Mesothelial cell of epicardium (in vitro differentiated cells): Measurements from ENCODE around the gene MAPKAPK2. TPM values are rescaled to one million over a fixed set of nuclear protein-coding genes. Genes with fewer than 3 reads are reported as not detected.

ENCODE experiments used
- DNase-seq, 2 experiments: peaks; one replicate each; pipeline ENCODE4 v3.0.0; 2021; ENCODE audit warnings: low spot score in 2 of 2; ENCODE audit not compliant: unreplicated experiment in 2 of 2
- H3K27ac Mint-ChIP-seq: 2 replicates; pipeline ENCODE4 v1.8.0; 2021; ENCODE audit warnings: mixed read lengths
- H3K27me3 Mint-ChIP-seq: 2 replicates; pipeline ENCODE4 v1.8.0; 2021; ENCODE audit warnings: low read depth, mixed read lengths
- H3K36me3 Mint-ChIP-seq: 2 replicates; pipeline ENCODE4 v1.8.0; 2021; ENCODE audit warnings: mixed read lengths
- H3K4me1 Mint-ChIP-seq: 2 replicates; pipeline ENCODE4 v1.8.0; 2021; ENCODE audit warnings: mixed read lengths
- H3K4me3 Mint-ChIP-seq: 2 replicates; pipeline ENCODE4 v1.8.0; 2021; ENCODE audit warnings: mild to moderate bottlenecking, moderate library complexity, mixed read lengths
- H3K9me3 Mint-ChIP-seq: 2 replicates; pipeline ENCODE4 v1.8.0; 2021; ENCODE audit warnings: mixed read lengths
- total RNA-seq: library from RNA; stranded (reverse); gene quantifications from 3 replicates; pipeline ENCODE4 v1.2.1, GENCODE V29; 2021
- TF ChIP-seq, protein P1 (sequence below): fragments of 200-600 bp; sonication (generic); IDR thresholded peaks from one replicate; pipeline ENCODE4 v1.5.0; 2021; ENCODE audit warnings: antibody characterized with exemption; ENCODE audit not compliant: unreplicated experiment

MAPKAPK2 gene
- total RNA-seq, 1 donor from 2014 or later = 60.2 TPM

GRCh38 chr1:206719169-206719839 is 34.6 kb downstream of the MAPKAPK2 start:
- Mint-ChIP-seq H3K4me1 (peaks cover 13% of the 10 kb centered on the region), H3K27me3 (no peaks in the 10 kb centered on the region), H3K36me3 (no peaks in the 10 kb centered on the region), H3K27ac (no peak overlapping the region), H3K9me3 (no peaks in the 10 kb centered on the region), H3K4me3 (no peak overlapping the region)
- TF ChIP-seq, protein P1, sequence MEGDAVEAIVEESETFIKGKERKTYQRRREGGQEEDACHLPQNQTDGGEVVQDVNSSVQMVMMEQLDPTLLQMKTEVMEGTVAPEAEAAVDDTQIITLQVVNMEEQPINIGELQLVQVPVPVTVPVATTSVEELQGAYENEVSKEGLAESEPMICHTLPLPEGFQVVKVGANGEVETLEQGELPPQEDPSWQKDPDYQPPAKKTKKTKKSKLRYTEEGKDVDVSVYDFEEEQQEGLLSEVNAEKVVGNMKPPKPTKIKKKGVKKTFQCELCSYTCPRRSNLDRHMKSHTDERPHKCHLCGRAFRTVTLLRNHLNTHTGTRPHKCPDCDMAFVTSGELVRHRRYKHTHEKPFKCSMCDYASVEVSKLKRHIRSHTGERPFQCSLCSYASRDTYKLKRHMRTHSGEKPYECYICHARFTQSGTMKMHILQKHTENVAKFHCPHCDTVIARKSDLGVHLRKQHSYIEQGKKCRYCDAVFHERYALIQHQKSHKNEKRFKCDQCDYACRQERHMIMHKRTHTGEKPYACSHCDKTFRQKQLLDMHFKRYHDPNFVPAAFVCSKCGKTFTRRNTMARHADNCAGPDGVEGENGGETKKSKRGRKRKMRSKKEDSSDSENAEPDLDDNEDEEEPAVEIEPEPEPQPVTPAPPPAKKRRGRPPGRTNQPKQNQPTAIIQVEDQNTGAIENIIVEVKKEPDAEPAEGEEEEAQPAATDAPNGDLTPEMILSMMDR = no peak
- DNase-seq = no peak

- H3K4me3 Mint-ChIP-seq = no peak overlapping the region
- H3K27ac Mint-ChIP-seq = no peak overlapping the region
- DNase-seq = no peak
Measured at GRCh38 chr1:206721454-206721853, 36.7 kb downstream of the MAPKAPK2 start.

GRCh38 chr1:206722751-206723461 is 38.2 kb downstream of the MAPKAPK2 start:
- H3K27ac Mint-ChIP-seq = no peak overlapping the region

More at GRCh38 chr1:206721454-206721853, 36.7 kb downstream of the MAPKAPK2 start:
- no peaks in the 10 kb centered on the region for H3K36me3 Mint-ChIP-seq
- H3K4me1 Mint-ChIP-seq = peaks cover 7% of the 10 kb centered on the region
- TF ChIP-seq, protein P1 = no peak
- H3K9me3 Mint-ChIP-seq = no peaks in the 10 kb centered on the region
- no peaks in the 10 kb centered on the region for H3K27me3 Mint-ChIP-seq

GRCh38 chr1:206723462-206723804 is 38.7 kb downstream of the MAPKAPK2 start:
- TF ChIP-seq, protein P1 = no peak
- no peak overlapping the region for H3K27ac Mint-ChIP-seq
- H3K4me1 Mint-ChIP-seq = peaks cover 9% of the 10 kb centered on the region
- no peaks in the 10 kb centered on the region for H3K9me3 Mint-ChIP-seq
- no peak for DNase-seq
- no peaks in the 10 kb centered on the region for H3K27me3 Mint-ChIP-seq
- H3K36me3 Mint-ChIP-seq = no peaks in the 10 kb centered on the region
- H3K4me3 Mint-ChIP-seq = no peak overlapping the region

More at GRCh38 chr1:206722751-206723461, 38.2 kb downstream of the MAPKAPK2 start:
- H3K36me3 Mint-ChIP-seq = no peaks in the 10 kb centered on the region
- no peak overlapping the region for H3K4me3 Mint-ChIP-seq
- DNase-seq = no peak
- no peaks in the 10 kb centered on the region for H3K9me3 Mint-ChIP-seq
- H3K4me1 Mint-ChIP-seq = peaks cover 7% of the 10 kb centered on the region
- TF ChIP-seq, protein P1 = no peak
- no peaks in the 10 kb centered on the region for H3K27me3 Mint-ChIP-seq

- no peak for DNase-seq
- peaks cover 7% of the 10 kb centered on the region for H3K4me1 Mint-ChIP-seq
- no peak overlapping the region for H3K4me3 Mint-ChIP-seq
- H3K27ac Mint-ChIP-seq = no peak overlapping the region
- TF ChIP-seq, protein P1 = no peak
- no peaks in the 10 kb centered on the region for H3K27me3 Mint-ChIP-seq
- H3K36me3 Mint-ChIP-seq = no peaks in the 10 kb centered on the region
- H3K9me3 Mint-ChIP-seq = no peaks in the 10 kb centered on the region
Measured at GRCh38 chr1:206723805-206724472, 39.2 kb downstream of the MAPKAPK2 start.
